ENCODE results near the gene CCDC8.

Gene CCDC8

DNA sequence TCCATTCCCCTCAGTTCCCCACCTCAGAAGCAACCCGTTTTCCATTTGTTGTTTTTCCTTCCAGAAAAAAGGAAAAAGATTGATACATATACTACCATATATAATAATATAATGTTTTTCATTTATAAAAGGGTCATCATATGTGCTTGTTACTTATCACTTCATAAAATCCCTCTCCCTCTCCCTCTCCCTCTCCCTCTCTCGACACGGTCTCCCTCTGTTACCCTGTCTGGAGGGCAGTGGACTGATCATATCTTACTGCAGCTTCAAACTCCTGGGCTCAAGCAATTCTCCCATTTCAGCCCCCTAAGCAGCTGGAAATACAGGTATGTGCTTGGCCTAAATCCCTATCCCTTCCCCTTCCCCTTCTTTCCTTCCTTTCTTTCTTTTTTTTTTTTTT, 40.9 kb upstream of the CCDC8 start:
- no peak for DNase-seq (ENCODE audit: low read depth)
- TF ChIP-seq MYC (IDR thresholded peaks at IDR 0.05; ENCODE audit: low read depth, low read length) = no peak
- TF ChIP-seq POLR2A (IDR thresholded peaks at IDR 0.05; ENCODE audit: extremely low read depth, insufficient read length) = no peak
- TF ChIP-seq, protein P1, sequence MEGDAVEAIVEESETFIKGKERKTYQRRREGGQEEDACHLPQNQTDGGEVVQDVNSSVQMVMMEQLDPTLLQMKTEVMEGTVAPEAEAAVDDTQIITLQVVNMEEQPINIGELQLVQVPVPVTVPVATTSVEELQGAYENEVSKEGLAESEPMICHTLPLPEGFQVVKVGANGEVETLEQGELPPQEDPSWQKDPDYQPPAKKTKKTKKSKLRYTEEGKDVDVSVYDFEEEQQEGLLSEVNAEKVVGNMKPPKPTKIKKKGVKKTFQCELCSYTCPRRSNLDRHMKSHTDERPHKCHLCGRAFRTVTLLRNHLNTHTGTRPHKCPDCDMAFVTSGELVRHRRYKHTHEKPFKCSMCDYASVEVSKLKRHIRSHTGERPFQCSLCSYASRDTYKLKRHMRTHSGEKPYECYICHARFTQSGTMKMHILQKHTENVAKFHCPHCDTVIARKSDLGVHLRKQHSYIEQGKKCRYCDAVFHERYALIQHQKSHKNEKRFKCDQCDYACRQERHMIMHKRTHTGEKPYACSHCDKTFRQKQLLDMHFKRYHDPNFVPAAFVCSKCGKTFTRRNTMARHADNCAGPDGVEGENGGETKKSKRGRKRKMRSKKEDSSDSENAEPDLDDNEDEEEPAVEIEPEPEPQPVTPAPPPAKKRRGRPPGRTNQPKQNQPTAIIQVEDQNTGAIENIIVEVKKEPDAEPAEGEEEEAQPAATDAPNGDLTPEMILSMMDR (IDR thresholded peaks at IDR 0.05; ENCODE audit: low read depth, low read length) = no peak
- TF ChIP-seq, protein P2, sequence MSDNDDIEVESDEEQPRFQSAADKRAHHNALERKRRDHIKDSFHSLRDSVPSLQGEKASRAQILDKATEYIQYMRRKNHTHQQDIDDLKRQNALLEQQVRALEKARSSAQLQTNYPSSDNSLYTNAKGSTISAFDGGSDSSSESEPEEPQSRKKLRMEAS (IDR thresholded peaks at IDR 0.05; ENCODE audit: low read depth, low read length) = no peak
- H3K4me3 ChIP-seq (ENCODE audit: low read depth, low read length) = no peak overlapping the region

DNA sequence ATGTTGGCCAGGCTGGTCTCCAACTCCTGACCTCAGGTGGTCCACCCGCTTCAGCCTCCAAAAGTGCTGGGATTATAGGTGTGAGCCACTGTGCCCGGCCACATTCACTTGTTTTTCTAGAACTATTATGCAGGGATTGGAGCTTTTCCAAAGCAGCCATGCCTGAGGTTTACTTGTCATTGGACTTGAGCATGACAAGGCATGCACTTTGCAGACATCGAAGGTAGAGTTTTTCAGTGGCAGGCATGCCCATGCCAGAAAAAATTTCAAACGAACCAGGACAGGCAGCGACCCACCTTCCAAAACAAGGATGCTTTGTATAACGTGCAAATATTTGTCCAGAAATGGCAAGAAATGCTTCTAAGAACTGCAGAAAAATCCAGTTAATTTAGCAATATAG, 40.3 kb upstream of the CCDC8 start:
- TF ChIP-seq POLR2A (IDR thresholded peaks at IDR 0.05; ENCODE audit: extremely low read depth, insufficient read length) (no peak), MYC (IDR thresholded peaks at IDR 0.05; ENCODE audit: low read depth, low read length) (no peak)
- TF ChIP-seq, protein P1 (IDR thresholded peaks at IDR 0.05; ENCODE audit: low read depth, low read length) = no peak
- TF ChIP-seq, protein P2 (IDR thresholded peaks at IDR 0.05; ENCODE audit: low read depth, low read length) = no peak
- no peak for DNase-seq (ENCODE audit: low read depth)
- H3K4me3 ChIP-seq (ENCODE audit: low read depth, low read length) = no peak overlapping the region

DNA sequence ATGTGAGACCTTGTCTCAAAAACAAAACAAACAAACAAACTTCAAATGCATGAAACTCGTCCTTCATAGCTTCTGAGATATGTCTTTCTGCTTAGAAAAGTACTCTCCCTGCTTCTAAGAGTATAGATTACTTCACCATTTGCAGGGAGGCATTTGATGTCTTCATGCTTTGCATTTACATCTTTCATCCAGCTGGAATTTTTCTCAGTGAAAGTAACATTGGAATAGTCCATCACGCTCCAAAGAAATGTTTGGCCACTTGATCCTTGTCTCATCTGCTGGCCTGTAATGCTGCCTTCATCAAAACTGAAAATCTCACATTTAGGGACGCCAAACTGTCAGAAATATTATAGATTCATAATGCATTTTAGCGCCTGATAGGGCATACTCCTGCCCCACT, 38.8 kb upstream of the CCDC8 start:
- TF ChIP-seq POLR2A (IDR thresholded peaks at IDR 0.05; ENCODE audit: extremely low read depth, insufficient read length) = no peak
- TF ChIP-seq, protein P1 (IDR thresholded peaks at IDR 0.05; ENCODE audit: low read depth, low read length) = no peak
- TF ChIP-seq, protein P2 (IDR thresholded peaks at IDR 0.05; ENCODE audit: low read depth, low read length) = no peak
- TF ChIP-seq MYC (IDR thresholded peaks at IDR 0.05; ENCODE audit: low read depth, low read length) = no peak
- DNase-seq (ENCODE audit: low read depth) = no peak
- H3K4me3 ChIP-seq (ENCODE audit: low read depth, low read length) = no peak overlapping the region

DNA sequence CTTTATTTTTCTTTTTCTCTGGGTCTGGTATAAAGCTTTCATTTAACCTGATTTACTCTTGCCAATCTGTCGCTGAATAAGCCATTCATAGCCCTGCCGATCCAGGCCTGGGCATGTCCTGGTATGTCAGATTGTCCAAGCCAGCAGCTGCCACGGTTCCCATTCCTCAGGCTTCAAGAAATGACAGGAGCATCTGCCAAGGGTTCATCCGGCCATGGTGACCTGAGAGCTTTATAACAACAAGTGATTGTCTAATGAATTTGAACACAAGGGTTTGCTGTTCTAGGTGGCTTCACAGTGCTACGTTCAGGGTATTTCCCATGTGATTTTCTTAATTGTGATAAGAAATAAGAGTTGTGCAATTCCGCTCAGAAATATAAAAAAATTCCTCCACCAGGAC, 38.0 kb upstream of the CCDC8 start:
- TF ChIP-seq POLR2A (IDR thresholded peaks at IDR 0.05; ENCODE audit: extremely low read depth, insufficient read length) (no peak), MYC (IDR thresholded peaks at IDR 0.05; ENCODE audit: low read depth, low read length) (no peak)
- TF ChIP-seq, protein P2 (IDR thresholded peaks at IDR 0.05; ENCODE audit: low read depth, low read length) = no peak
- TF ChIP-seq, protein P1 (IDR thresholded peaks at IDR 0.05; ENCODE audit: low read depth, low read length) = no peak
- H3K4me3 ChIP-seq (ENCODE audit: low read depth, low read length) = no peak overlapping the region
- DNase-seq (ENCODE audit: low read depth) = no peak

DNA sequence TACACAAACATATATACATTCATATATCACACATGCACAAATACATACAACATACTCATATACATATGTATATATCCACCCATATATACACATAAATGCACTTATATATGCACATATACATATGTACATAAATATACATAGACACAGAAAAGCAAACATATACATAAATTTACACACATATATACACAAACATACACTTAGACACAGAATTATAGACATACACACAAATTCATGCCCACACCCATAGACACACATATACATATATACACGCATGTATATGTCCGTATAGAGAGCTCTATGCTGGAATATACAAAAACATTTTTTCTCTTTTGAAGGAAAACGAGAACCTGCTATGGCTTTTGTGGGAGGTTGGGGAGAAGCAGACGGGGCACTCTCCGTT, 37.4 kb upstream of the CCDC8 start:
- H3K4me3 ChIP-seq (ENCODE audit: low read depth, low read length) = no peak overlapping the region
- TF ChIP-seq POLR2A (IDR thresholded peaks at IDR 0.05; ENCODE audit: extremely low read depth, insufficient read length) (no peak), MYC (IDR thresholded peaks at IDR 0.05; ENCODE audit: low read depth, low read length) (no peak)
- TF ChIP-seq, protein P1 (IDR thresholded peaks at IDR 0.05; ENCODE audit: low read depth, low read length) = no peak
- TF ChIP-seq, protein P2 (IDR thresholded peaks at IDR 0.05; ENCODE audit: low read depth, low read length) = no peak
- DNase-seq (ENCODE audit: low read depth) = no peak

DNA sequence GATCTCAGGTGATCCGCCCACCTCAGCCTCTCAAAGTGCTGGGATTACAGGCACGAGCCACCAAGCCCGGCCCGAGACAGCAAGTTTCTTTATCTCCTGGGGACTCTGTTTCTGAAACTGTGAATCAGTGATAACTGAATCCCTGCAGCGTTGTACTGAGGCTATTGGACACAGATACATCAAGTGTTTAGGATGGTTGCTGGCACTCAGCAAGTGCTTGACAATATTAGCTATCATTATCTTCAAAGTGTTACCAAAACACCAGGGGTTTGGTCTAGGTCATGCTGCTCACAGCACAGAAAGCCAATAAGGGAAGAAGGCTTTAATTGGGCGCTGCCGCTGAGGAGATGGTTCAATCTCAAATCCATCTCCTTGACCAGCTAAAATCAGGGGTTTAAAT, 35.9 kb upstream of the CCDC8 start:
- no peak overlapping the region for H3K4me3 ChIP-seq (ENCODE audit: low read depth, low read length)
- DNase-seq (ENCODE audit: low read depth) = no peak
- TF ChIP-seq POLR2A (IDR thresholded peaks at IDR 0.05; ENCODE audit: extremely low read depth, insufficient read length) = no peak
- TF ChIP-seq MYC (IDR thresholded peaks at IDR 0.05; ENCODE audit: low read depth, low read length) = no peak
- TF ChIP-seq, protein P1 (IDR thresholded peaks at IDR 0.05; ENCODE audit: low read depth, low read length) = no peak
- TF ChIP-seq, protein P2 (IDR thresholded peaks at IDR 0.05; ENCODE audit: low read depth, low read length) = no peak

Data from NB4 (cell line).